Measurements from ENCODE around the gene PIP5K1A.
"Not testable (repeated sequence)": the region's sequence is repeated elsewhere in the genome, so short reads cannot be mapped to it uniquely, and the experiment has no call there.

Gene PIP5K1A

DNA sequence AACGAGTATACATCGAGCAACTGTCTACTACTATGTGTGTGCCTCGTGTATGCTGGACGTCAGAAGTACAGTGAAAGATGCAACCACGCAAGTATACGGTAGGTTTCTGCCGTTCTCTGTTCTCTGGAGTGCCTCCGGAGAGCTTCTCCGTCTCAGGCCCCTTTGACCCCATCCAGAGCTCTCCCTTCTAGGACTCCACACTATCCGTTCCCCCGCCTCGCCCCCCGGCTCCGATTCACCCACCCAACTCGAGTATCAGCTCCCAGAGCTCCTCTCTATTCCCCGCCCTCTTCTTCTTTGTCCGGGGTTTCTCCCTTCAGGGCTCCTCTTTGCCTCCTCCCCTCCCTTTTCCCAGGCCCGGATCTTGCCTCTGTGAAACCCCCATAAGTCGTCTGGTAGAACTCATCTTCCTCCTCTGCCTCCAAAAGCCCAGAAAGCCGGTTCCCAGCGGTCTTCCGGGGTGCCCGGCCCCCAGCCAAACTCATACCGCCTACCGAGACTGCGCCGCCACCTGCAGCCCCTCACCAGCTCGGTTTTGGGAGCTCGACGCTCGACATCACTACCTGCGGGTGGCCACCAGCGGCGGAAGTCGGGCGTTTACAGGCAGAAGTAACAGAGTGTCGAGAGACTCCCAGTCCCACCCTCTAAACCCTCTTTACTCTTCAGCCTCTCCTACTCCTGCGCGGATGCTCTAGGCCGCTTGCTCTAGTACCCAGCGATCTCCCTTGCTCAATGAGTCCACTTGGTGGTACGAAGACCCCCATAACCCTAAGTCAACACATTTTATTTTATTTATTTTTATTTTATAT lies 8.5 kb upstream of the PIP5K1A start, which contains the start of gene VPS72:
Gene VPS72, minus strand, starts transcription at position 561 of the 809 bp plus-strand sequence. Its CDS starts 76 bp downstream, at position 485.
- Histone ChIP-seq H3K9me3 (ENCODE audit: control insufficient read depth in 2 of 2, low read length in 2 of 2) (no peaks in the 10 kb centered on the region), H3K4me3 (ENCODE audit: low read length in 2 of 2) (peak within 1 kb of the TSS; percentile 85 to 94), H3K27ac (ENCODE audit: low read depth in 2 of 2, low read length in 2 of 2) (peak within 1 kb of the TSS; percentile 73 to 75), H3K27me3 (ENCODE audit: control insufficient read depth in 2 of 2, insufficient read depth in 2 of 2, low read length in 2 of 2) (no peaks in the 10 kb centered on the region), H3K9ac (ENCODE audit: low read depth in 1 of 2, low read length in 2 of 2) (peak within 1 kb of the TSS; percentile 89 to 92), H3K36me3 (ENCODE audit: control insufficient read depth in 2 of 2, insufficient read depth in 2 of 2, low read length in 2 of 2) (peaks cover 7 to 9% of the 10 kb centered on the region in 2 donors), H3K4me1 (ENCODE audit: control insufficient read depth in 2 of 2, insufficient read depth in 2 of 2, low read length in 2 of 2) (peaks cover 10% of the 10 kb centered on the region in 2 donors)

DNA sequence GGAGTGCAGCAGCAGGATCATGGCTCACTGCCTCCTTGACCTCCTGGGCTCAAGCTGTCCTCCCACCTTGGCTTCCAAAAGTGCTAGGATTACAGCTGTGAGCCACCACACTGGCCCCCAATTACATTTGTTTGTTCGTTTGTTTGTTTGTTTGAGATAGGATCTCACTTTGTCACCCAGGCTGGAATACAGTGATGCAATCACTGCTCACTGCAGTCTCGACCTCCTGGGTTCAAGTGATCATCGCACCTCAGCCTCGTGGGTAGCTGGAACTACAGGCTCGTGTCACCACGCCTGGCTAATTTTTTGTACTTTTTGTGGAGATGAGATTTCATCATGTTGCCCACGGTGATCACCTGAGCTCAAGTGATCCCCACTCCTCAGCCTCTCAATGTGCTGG lies 6.3 kb upstream of the PIP5K1A start:
- H3K36me3 ChIP-seq (ENCODE audit: control insufficient read depth in 2 of 2, insufficient read depth in 2 of 2, low read length in 2 of 2): no peaks in the 10 kb centered on the region
- no peaks in the 10 kb centered on the region for H3K27me3 ChIP-seq (ENCODE audit: control insufficient read depth in 2 of 2, insufficient read depth in 2 of 2, low read length in 2 of 2)
- no peak overlapping the region for H3K9ac ChIP-seq (ENCODE audit: low read depth in 1 of 2, low read length in 2 of 2)
- H3K9me3 ChIP-seq (ENCODE audit: control insufficient read depth in 2 of 2, low read length in 2 of 2): no peaks in the 10 kb centered on the region
- no peak overlapping the region for H3K27ac ChIP-seq (ENCODE audit: low read depth in 2 of 2, low read length in 2 of 2)
- H3K4me1 ChIP-seq (ENCODE audit: control insufficient read depth in 2 of 2, insufficient read depth in 2 of 2, low read length in 2 of 2): peaks cover 10% of the 10 kb centered on the region in 2 donors
- no peak overlapping the region for H3K4me3 ChIP-seq (ENCODE audit: low read length in 2 of 2)

DNA sequence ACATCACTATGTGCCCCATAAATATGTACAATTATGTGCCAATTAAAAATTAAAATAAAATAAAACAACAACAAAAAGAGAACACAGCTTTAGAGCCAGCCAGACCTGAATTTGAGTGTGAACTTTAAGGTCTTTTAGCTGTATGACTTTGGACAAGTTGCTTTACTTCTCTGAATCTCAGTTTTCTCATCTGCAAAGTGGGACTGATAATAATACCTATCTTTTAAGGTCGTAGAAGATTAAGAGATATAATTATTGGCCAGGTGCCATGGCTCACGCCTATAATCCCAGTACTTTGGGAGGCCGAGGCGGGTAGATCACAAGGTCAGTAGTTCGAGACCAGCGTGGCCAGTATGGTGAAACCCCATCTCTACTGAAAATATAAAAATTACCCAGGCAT lies 5.0 kb upstream of the PIP5K1A start:
- no peak overlapping the region for H3K9ac ChIP-seq (ENCODE audit: low read depth in 1 of 2, low read length in 2 of 2)
- H3K4me3 ChIP-seq (ENCODE audit: low read length in 2 of 2): no peak overlapping the region
- H3K4me1 ChIP-seq (ENCODE audit: control insufficient read depth in 2 of 2, insufficient read depth in 2 of 2, low read length in 2 of 2): peaks cover 13 to 15% of the 10 kb centered on the region in 2 donors
- H3K27me3 ChIP-seq (ENCODE audit: control insufficient read depth in 2 of 2, insufficient read depth in 2 of 2, low read length in 2 of 2): no peaks in the 10 kb centered on the region
- no peaks in the 10 kb centered on the region for H3K9me3 ChIP-seq (ENCODE audit: control insufficient read depth in 2 of 2, low read length in 2 of 2)
- no peaks in the 10 kb centered on the region for H3K36me3 ChIP-seq (ENCODE audit: control insufficient read depth in 2 of 2, insufficient read depth in 2 of 2, low read length in 2 of 2)
- H3K27ac ChIP-seq (ENCODE audit: low read depth in 2 of 2, low read length in 2 of 2): no peak overlapping the region

DNA sequence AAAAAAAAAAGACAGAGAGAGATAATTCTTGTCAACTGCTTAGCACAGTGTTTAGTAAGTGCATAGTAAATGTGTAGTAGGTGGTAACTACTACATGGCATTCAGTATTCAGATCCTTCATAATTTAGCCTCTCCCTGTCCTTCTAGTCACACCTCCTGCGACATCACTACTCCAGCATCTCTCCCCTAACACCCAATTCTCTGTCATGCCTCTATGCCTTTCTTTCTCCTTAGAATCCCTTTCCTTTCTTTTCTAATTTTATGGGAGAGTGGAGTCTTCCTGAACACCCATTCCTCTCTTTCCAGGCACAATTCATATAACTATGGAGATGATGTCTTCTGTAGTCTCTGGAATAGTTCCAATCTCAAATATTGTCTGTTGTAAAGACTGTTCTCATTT lies 4.5 kb upstream of the PIP5K1A start:
- H3K36me3 ChIP-seq (ENCODE audit: control insufficient read depth in 2 of 2, insufficient read depth in 2 of 2, low read length in 2 of 2): no peaks in the 10 kb centered on the region
- no peaks in the 10 kb centered on the region for H3K9me3 ChIP-seq (ENCODE audit: control insufficient read depth in 2 of 2, low read length in 2 of 2)
- H3K27ac ChIP-seq (ENCODE audit: low read depth in 2 of 2, low read length in 2 of 2): peak overlapping the region in 1 of 2 donors; percentile 33
- peak overlapping the region in 1 of 2 donors; percentile 14 for H3K9ac ChIP-seq (ENCODE audit: low read depth in 1 of 2, low read length in 2 of 2)
- H3K4me1 ChIP-seq (ENCODE audit: control insufficient read depth in 2 of 2, insufficient read depth in 2 of 2, low read length in 2 of 2): peaks cover 7 to 12% of the 10 kb centered on the region in 2 donors
- H3K4me3 ChIP-seq (ENCODE audit: low read length in 2 of 2): peak overlapping the region in 1 of 2 donors; percentile 61
- H3K27me3 ChIP-seq (ENCODE audit: control insufficient read depth in 2 of 2, insufficient read depth in 2 of 2, low read length in 2 of 2): no peaks in the 10 kb centered on the region

DNA sequence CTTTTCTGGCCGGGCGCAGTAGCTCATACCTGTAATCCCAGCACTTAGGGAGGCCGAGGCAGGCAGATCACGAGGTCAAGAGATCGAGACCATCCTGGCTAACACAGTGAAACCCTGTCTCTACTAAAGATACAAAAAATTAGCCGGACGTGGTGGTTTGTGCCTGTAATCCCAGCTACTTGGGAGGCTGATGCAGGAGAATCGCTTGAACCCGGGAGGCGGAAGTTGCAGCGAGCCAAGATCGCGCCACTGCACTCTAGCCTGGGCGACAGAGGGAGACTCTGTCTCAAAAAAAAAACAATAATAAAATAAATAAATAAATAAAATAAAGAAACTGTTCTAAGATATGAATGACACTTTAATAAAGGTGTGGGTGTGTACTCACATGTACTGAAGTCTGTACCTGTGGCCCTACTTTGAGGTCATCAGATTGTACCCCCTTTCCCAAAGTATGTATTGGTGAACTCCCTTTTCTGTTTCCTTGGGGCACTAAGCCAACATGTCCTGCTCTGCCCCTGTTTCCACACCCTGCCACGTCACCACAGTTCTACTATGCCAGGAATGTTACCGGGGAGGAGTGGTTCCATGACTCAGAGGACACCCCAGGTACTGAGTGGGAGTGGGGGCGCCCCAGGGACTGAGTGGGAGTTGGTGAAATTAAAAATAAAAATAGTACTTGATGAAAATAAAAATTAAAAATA lies 3.3 kb upstream of the PIP5K1A start:
- Histone ChIP-seq H3K4me3 (ENCODE audit: low read length in 2 of 2) (peak overlapping the region; percentile 57 to 61), H3K9ac (ENCODE audit: low read depth in 1 of 2, low read length in 2 of 2) (peak overlapping the region in 1 of 2 donors; percentile 59), H3K4me1 (ENCODE audit: control insufficient read depth in 2 of 2, insufficient read depth in 2 of 2, low read length in 2 of 2) (peaks cover 11 to 14% of the 10 kb centered on the region in 2 donors), H3K27ac (ENCODE audit: low read depth in 2 of 2, low read length in 2 of 2) (peak overlapping the region; percentile 52 to 82)
- H3K36me3 ChIP-seq (ENCODE audit: control insufficient read depth in 2 of 2, insufficient read depth in 2 of 2, low read length in 2 of 2); H3K27me3 ChIP-seq (ENCODE audit: control insufficient read depth in 2 of 2, insufficient read depth in 2 of 2, low read length in 2 of 2); H3K9me3 ChIP-seq (ENCODE audit: control insufficient read depth in 2 of 2, low read length in 2 of 2): not testable (repeated sequence)

DNA sequence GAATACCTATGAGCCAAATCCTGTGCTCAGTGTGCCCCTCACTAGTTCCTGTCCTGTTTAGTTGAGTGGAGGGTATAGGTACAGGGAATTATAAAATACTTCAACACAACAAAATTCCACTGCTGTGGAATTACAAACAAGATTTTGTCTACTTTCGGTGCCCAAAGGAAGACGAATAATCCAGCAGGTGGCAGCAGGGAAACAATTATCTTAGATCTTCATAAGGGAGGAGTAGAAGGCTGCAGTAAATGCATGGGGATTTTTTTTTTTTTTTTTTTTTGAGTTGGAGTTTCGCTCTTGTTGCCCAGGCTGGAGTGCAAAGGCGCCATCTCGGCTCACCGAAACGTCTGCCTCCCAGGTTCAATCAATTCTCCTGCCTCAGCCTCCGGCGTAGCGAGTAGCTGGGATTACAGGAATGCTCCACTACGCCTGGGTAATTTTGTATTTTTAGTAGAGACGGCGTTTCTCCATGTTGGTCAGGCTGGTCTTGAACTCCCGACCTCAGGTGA lies 2.0 kb upstream of the PIP5K1A start:
- peak overlapping the region; percentile 44 to 62 for H3K9ac ChIP-seq (ENCODE audit: low read depth in 1 of 2, low read length in 2 of 2)
- H3K27ac ChIP-seq (ENCODE audit: low read depth in 2 of 2, low read length in 2 of 2): peak overlapping the region; percentile 64 to 82
- H3K36me3 ChIP-seq (ENCODE audit: control insufficient read depth in 2 of 2, insufficient read depth in 2 of 2, low read length in 2 of 2): no peaks in the 10 kb centered on the region
- peaks cover 15 to 16% of the 10 kb centered on the region in 2 donors for H3K4me1 ChIP-seq (ENCODE audit: control insufficient read depth in 2 of 2, insufficient read depth in 2 of 2, low read length in 2 of 2)
- no peaks in the 10 kb centered on the region for H3K9me3 ChIP-seq (ENCODE audit: control insufficient read depth in 2 of 2, low read length in 2 of 2)
- peak overlapping the region; percentile 55 to 61 for H3K4me3 ChIP-seq (ENCODE audit: low read length in 2 of 2)
- H3K27me3 ChIP-seq (ENCODE audit: control insufficient read depth in 2 of 2, insufficient read depth in 2 of 2, low read length in 2 of 2): no peaks in the 10 kb centered on the region

DNA sequence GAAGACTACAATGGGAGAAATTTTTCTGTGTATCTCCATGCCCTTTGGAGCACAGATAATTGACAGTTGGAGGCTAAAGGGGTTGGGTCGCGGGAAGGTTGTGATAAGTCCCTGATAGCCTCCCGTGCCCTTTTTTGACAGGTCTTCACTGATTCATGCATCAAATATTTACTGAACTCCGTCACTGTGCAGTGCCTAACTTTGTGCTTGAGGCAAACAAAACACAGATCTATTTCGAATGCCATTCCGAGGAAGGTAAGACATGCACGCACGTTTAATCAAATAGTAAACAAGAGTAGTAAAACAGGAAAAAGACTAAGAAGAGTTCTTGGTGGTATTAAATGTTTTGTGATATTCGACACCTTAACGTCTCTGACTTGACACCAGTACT lies 494 bp upstream of the PIP5K1A start:
- H3K27me3 ChIP-seq (ENCODE audit: control insufficient read depth in 2 of 2, insufficient read depth in 2 of 2, low read length in 2 of 2): no peaks in the 10 kb centered on the region
- no peaks in the 10 kb centered on the region for H3K9me3 ChIP-seq (ENCODE audit: control insufficient read depth in 2 of 2, low read length in 2 of 2)
- peak overlapping the region; percentile 94 to 96 for H3K9ac ChIP-seq (ENCODE audit: low read depth in 1 of 2, low read length in 2 of 2)
- peaks cover 0 to 3% of the 10 kb centered on the region in 2 donors for H3K36me3 ChIP-seq (ENCODE audit: control insufficient read depth in 2 of 2, insufficient read depth in 2 of 2, low read length in 2 of 2)
- H3K27ac ChIP-seq (ENCODE audit: low read depth in 2 of 2, low read length in 2 of 2): peak overlapping the region; percentile 92 to 93
- peak overlapping the region; percentile 86 to 97 for H3K4me3 ChIP-seq (ENCODE audit: low read length in 2 of 2)
- peaks cover 19% of the 10 kb centered on the region in 2 donors for H3K4me1 ChIP-seq (ENCODE audit: control insufficient read depth in 2 of 2, insufficient read depth in 2 of 2, low read length in 2 of 2)

DNA sequence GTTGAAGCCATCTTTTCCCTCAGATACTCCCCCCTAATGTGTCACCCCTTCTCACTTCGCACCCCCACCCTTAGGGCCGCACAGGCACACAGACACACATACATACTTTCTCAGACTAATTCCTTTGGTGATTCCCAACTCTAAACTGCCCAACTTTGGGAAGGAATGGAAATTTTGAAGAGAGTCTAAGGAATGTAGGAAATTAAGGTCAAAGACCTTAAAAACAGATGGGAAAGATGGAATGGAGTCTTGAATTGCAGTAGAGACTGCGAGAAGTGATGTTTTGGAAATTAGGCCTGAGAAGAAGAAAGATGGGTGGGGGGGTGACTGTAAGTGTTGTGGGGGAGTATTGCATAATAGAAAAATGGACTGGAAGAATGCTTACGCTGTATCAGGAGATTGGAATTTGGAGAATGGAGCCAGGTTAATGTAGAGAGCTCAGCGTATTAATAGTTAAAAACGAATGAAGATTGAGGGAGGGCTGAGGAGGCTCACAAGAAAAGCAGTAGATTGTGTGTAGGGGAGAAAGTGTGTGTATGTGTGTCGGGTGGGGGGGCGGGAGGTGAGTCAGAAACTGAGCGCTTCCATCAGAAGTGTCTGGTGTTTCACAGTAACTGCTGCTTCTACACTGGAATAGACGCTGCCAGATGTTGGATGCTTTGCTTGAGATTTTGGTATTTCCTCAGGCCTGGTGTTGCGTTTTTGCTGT lies 1.7 kb downstream of the PIP5K1A start:
- Histone ChIP-seq H3K9me3 (ENCODE audit: control insufficient read depth in 2 of 2, low read length in 2 of 2) (no peaks in the 10 kb centered on the region), H3K9ac (ENCODE audit: low read depth in 1 of 2, low read length in 2 of 2) (peak overlapping the region; percentile 94 to 96), H3K4me3 (ENCODE audit: low read length in 2 of 2) (peak overlapping the region; percentile 86 to 97), H3K27me3 (ENCODE audit: control insufficient read depth in 2 of 2, insufficient read depth in 2 of 2, low read length in 2 of 2) (no peaks in the 10 kb centered on the region), H3K36me3 (ENCODE audit: control insufficient read depth in 2 of 2, insufficient read depth in 2 of 2, low read length in 2 of 2) (peaks cover 0 to 5% of the 10 kb centered on the region in 2 donors), H3K27ac (ENCODE audit: low read depth in 2 of 2, low read length in 2 of 2) (peak overlapping the region; percentile 92 to 93), H3K4me1 (ENCODE audit: control insufficient read depth in 2 of 2, insufficient read depth in 2 of 2, low read length in 2 of 2) (peaks cover 19% of the 10 kb centered on the region in 2 donors)

DNA sequence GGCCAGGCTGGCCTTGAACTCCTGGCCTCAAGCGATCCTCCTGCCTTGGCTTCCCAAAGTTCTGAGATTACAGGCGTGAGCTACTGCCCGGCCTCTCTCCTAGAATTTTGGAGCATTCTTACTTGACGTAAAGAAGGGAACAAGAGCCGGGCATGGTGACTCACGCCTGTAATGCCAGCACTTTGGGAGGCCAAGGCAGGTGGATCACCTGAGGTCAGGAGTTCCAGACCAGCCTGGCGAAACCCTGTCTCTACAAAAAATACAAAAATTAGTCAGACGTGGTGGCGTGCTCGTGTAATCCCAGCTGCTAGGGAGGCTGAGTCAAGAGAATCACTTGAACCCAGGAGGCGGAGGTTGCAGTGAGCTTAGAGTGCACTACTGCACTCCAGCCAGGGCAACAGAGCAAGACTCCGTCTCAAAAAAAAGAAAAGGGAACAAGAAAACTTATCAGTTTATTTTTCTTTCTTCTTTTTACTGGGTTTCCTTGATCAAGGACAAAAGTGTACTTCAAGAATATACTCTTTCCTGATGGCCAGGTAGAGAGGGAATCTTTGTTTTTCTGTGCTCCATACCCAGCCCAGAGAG lies 7.1 kb downstream of the PIP5K1A start:
- H3K9ac ChIP-seq (ENCODE audit: low read depth in 1 of 2, low read length in 2 of 2); H3K27ac ChIP-seq (ENCODE audit: low read depth in 2 of 2, low read length in 2 of 2); H3K36me3 ChIP-seq (ENCODE audit: control insufficient read depth in 2 of 2, insufficient read depth in 2 of 2, low read length in 2 of 2); H3K4me3 ChIP-seq (ENCODE audit: low read length in 2 of 2); H3K27me3 ChIP-seq (ENCODE audit: control insufficient read depth in 2 of 2, insufficient read depth in 2 of 2, low read length in 2 of 2); H3K9me3 ChIP-seq (ENCODE audit: control insufficient read depth in 2 of 2, low read length in 2 of 2); H3K4me1 ChIP-seq (ENCODE audit: control insufficient read depth in 2 of 2, insufficient read depth in 2 of 2, low read length in 2 of 2): not testable (repeated sequence)

All from mucosa of rectum (tissue), 2 donors.